IMR-90 (cell line): ENCODE measurements around the gene AFG3L2. TPM values are rescaled to one million over a fixed set of nuclear protein-coding genes. Genes with fewer than 3 reads are reported as not detected.

Experiments
- CHD1 ChIP-seq: IDR thresholded peaks from 2 replicates; pipeline ENCODE4 v1.6.1; 2012; ENCODE audit warnings: low read depth, low read length, improper control_type of control experiment
- MAFK ChIP-seq: IDR thresholded peaks from 2 replicates; pipeline ENCODE4 v1.6.1; 2012; ENCODE audit warnings: low read depth, low read length, improper control_type of control experiment
- USF2 ChIP-seq: fragments of 150-350 bp; IDR thresholded peaks from 2 replicates; pipeline ENCODE4 v1.6.1; 2017; ENCODE audit warnings: mild to moderate bottlenecking, antibody characterized with exemption, low read length, low read depth
- polyA plus RNA-seq, 3 experiments: library from polyadenylated mRNA; depleted of rRNA; stranded (reverse); fragments of >200 nt; gene quantifications; 2 replicates each; pipeline ENCODE4 v1.2.3, GENCODE V29; 2012; ENCODE audit warnings: low replicate concordance in 1 of 3
- total RNA-seq: library from RNA; depleted of rRNA; stranded (reverse); fragments of >200 nt; gene quantifications from 2 replicates; pipeline ENCODE4 v1.2.3, GENCODE V29; 2012

AFG3L2 gene
- total and polyA plus RNA-seq, 2 of the 4 experiments (the other 2 are of a cell fraction): 26.9 to 37.6 TPM

DNA sequence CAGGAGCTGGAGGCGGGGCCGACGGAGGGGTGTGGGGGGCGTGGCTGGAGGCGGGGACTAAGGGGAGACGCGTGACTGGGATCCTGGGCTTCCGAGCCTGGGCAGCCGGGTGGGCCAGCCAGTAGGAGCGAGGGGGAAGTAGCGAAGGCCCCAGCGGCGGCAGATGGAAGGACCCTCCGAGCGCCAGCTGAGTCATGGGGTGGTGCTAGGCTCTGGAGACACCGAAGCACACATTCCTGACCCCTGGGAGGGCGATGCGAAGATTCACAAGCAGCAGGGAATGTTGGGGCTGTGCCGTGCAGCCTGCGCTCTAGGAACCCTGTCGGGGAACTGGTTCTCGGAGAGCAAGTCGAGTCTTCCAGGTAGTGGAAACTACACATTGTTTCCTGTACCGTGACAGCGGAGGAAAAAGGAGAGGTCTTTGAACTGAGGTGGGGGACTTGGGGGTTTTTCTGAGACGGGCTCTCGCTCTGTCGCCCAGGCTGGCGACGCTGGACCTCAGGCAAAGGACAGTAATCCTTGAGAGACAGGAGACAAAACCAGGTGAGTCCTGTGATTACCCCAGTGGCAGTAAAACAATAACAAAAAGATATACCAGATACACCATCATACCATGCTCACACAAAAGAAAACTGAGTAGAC, 650 bp upstream of the AFG3L2 start (continued):
- no peak for TF ChIP-seq USF2
- TF ChIP-seq MAFK: no peak
- TF ChIP-seq CHD1: no peak
